T-cell (primary cell): Measurements from ENCODE around the gene ROR2. TPM values are rescaled to one million over a fixed set of nuclear protein-coding genes. Genes with fewer than 3 reads are reported as not detected.
"Not testable (repeated sequence)": the region's sequence is repeated elsewhere in the genome, so short reads cannot be mapped to it uniquely, and the experiment has no call there.

Experiments
- ATAC-seq, 4 experiments: fragments of 200-7000 bp in 3 of 4; fragments of 150-1000 bp in 1 of 4; cut with Tn5 transposase; replicated peaks in 1 of 4; 1 replicate in 3 of 4; 2 replicates in 1 of 4; pipeline ENCODE4 v1.10.0; 2021; ENCODE audit warnings: moderate library complexity in 3 of 4, mild to moderate bottlenecking in 2 of 4, moderate number of reproducible peaks in 1 of 4
- CTCF ChIA-PET, 2 donors: fragments of 300-600 bp; sonication (Branson Sonifier 250); formaldehyde crosslinking; loops; one replicate each; lab custom pipeline; 2022; ENCODE audit warnings: antibody characterized with exemption in 2 of 2; lab: Charles Lee
- POLR2A ChIA-PET, 2 donors: fragments of 300-600 bp; sonication (Branson Sonifier 250); formaldehyde crosslinking; loops; one replicate each; lab custom pipeline; 2022; ENCODE audit warnings: antibody characterized with exemption in 2 of 2; lab: Charles Lee
- DNase-seq, 35 experiments: peaks; one replicate each; pipeline versions ENCODE4 v3.0.0 to v3.0.0-alpha.2; 2013 to 2023
- H3K27ac ChIP-seq: one replicate; pipeline ENCODE4 v1.5.1; 2013; ENCODE audit warnings: low read length
- H3K27me3 ChIP-seq, 2 experiments: replicated peaks in 1 of 2; 1 replicate in 1 of 2; 2 replicates in 1 of 2; pipeline versions ENCODE4 v1.6.1 to v1.7.0; 2013; ENCODE audit warnings: low read length in 1 of 2, mixed read lengths in 1 of 2; ENCODE audit not compliant: control insufficient read depth in 2 of 2, insufficient read depth in 2 of 2; ENCODE audit errors: extremely low read depth in 1 of 2
- H3K36me3 ChIP-seq, 2 donors: 1 replicate in 1 of 2; 2 replicates in 1 of 2; pipeline versions ENCODE4 v1.6.1 to v1.7.0; 2013; ENCODE audit warnings: low read length in 1 of 2; ENCODE audit not compliant: control insufficient read depth in 2 of 2, insufficient read depth in 1 of 2; ENCODE audit errors: extremely low read depth in 1 of 2
- H3K4me1 ChIP-seq, 2 experiments: 1 replicate in 1 of 2; 2 replicates in 1 of 2; pipeline versions ENCODE4 v1.6.1 to v1.7.0; 2013; ENCODE audit warnings: low read length in 2 of 2, mixed read lengths in 1 of 2; ENCODE audit not compliant: insufficient read depth in 2 of 2, control insufficient read depth in 1 of 2; ENCODE audit errors: extremely low read depth in 1 of 2
- H3K4me3 ChIP-seq, 2 donors: 1 replicate in 1 of 2; 2 replicates in 1 of 2; pipeline versions ENCODE4 v1.5.1 to v1.7.0; 2013; ENCODE audit warnings: mild to moderate bottlenecking in 2 of 2, low read length in 1 of 2, moderate library complexity in 1 of 2; ENCODE audit not compliant: control insufficient read depth in 1 of 2; ENCODE audit errors: extremely low read depth in 1 of 2
- H3K9me3 ChIP-seq: 2 replicates; pipeline ENCODE4 v1.7.0; 2013
- H3K27ac Mint-ChIP-seq, 2 donors: one replicate each; pipeline ENCODE4 v1.8.0; 2020 to 2021; ENCODE audit warnings: mild to moderate bottlenecking in 2 of 2, mixed read lengths in 2 of 2
- H3K27me3 Mint-ChIP-seq, 2 donors: one replicate each; pipeline ENCODE4 v1.8.0; 2021 to 2022; ENCODE audit warnings: mixed read lengths in 2 of 2
- H3K36me3 Mint-ChIP-seq: one replicate; pipeline ENCODE4 v1.8.0; 2021; ENCODE audit warnings: mixed read lengths
- H3K4me1 Mint-ChIP-seq, 3 donors: one replicate each; pipeline ENCODE4 v1.8.0; 2020 to 2022; ENCODE audit warnings: mixed read lengths in 3 of 3, mild to moderate bottlenecking in 1 of 3
- H3K4me3 Mint-ChIP-seq, 3 donors: one replicate each; pipeline ENCODE4 v1.8.0; 2020 to 2022; ENCODE audit warnings: mild to moderate bottlenecking in 3 of 3, mixed read lengths in 3 of 3, moderate library complexity in 3 of 3
- H3K9me3 Mint-ChIP-seq, 3 donors: one replicate each; pipeline ENCODE4 v1.8.0; 2020 to 2022; ENCODE audit warnings: mixed read lengths in 3 of 3
- WGBS: methylation state at CpG from one replicate; pipeline ENCODE4 v1.1.5; 2013; ENCODE audit warnings: missing lambda C conversion rate; ENCODE audit not compliant: insufficient coverage; 5-methylcytosine and 5-hydroxymethylcytosine counted together
- total RNA-seq, 35 experiments: library from RNA in 6 of 35; stranded (reverse) in 6 of 35; fragments of 120-200 nt in 1 of 35; gene quantifications; one replicate each; pipeline versions ENCODE4 v1.2.1 to v1.2.4 and lab custom pipeline; 2013 to 2026

Gene ROR2
- total RNA-seq, 5 donors from 2014 or later (not counting 1 experiment from before 2014, with no cell fraction given): 0.07 to 0.28 (median 0.15) TPM; not detected in 1

DNA sequence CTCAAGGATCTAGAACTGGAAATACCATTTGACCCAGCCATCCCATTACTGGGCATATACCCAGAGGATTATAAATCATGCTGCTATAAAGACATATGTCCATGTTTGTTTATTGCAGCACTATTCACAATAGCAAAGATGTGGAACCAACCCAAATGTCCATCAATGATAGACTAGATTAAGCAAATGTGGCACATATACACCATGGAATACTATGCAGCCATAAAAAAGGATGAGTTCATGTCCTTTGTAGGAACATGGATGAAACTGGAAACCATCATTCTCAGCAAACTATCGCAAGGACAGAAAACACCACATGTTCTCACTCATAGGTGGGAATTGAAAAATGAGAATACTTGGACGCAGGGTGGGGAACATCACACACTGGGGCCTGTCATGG lies 336.0 kb downstream of the ROR2 start:
- ATAC-seq, CTCF ChIA-PET, H3K4me1 Mint-ChIP-seq, H3K36me3 ChIP-seq, DNase-seq, H3K27ac ChIP-seq, H3K9me3 ChIP-seq, H3K4me1 ChIP-seq, H3K4me3 ChIP-seq, H3K36me3 Mint-ChIP-seq, H3K4me3 Mint-ChIP-seq, H3K27ac Mint-ChIP-seq, H3K27me3 Mint-ChIP-seq, H3K9me3 Mint-ChIP-seq, H3K27me3 ChIP-seq, POLR2A ChIA-PET: not testable (repeated sequence)
- WGBS: no CpG with 5 or more reads among the region's 2 CpGs

- H3K36me3 Mint-ChIP-seq: no peaks in the 10 kb centered on the region
- ChIA-PET CTCF (no interaction called here), POLR2A (no interaction called here)
- H3K4me3 Mint-ChIP-seq: no peak overlapping the region
- Histone ChIP-seq H3K9me3 (no peaks in the 10 kb centered on the region), H3K27ac (no peak overlapping the region), H3K36me3 (no peaks in the 10 kb centered on the region), H3K4me3 (no peak overlapping the region), H3K27me3 (no peaks in the 10 kb centered on the region), H3K4me1 (no peaks in the 10 kb centered on the region)
- DNase-seq (no peak), ATAC-seq (no peak)
- no peaks in the 10 kb centered on the region for H3K9me3 Mint-ChIP-seq
- WGBS: 65% methylated on average over 5 of the region's 5 CpGs
- no peak overlapping the region for H3K27ac Mint-ChIP-seq
- no peaks in the 10 kb centered on the region for H3K4me1 Mint-ChIP-seq
- H3K27me3 Mint-ChIP-seq: peaks cover 8 to 19% of the 10 kb centered on the region in 2 donors
Measured at GRCh38 chr9:91611582-91611981, 338.4 kb downstream of the ROR2 start.

DNA sequence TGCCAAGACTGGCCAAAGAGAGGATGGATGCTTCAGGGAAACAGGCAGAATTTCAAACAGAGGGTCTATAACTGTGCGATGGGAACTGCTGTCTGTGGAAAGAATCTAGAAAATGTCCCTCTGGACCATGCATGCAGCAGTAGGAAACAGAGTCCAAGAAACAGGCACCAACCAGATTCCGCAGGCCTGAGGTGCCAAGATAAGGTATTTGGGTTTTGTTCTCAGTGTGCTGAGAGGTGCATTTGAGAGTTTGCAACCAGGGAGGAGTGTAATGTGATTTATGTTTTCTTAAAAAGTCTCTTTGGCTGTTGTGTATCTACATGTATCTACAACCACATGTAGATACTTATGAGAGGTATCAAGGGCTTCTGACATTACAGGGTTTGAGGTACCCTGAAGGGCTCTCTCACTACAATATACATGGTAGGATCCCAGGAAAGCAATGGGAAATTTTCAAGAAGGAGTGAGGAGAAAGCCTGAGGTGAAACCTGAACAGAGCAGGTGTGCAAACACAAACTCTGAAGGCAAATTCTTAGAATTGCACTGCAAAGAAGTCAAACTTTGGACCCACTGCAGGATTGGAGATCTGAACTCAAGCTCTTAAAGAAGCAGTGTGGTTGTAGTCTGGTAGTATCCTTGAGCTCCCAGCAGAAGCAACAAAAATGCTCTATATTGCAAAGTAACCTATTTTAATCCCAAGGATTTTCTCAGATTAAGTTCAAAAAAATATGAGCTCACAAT lies 343.6 kb downstream of the ROR2 start:
- ChIA-PET CTCF (no interaction called here), POLR2A (no interaction called here)
- H3K4me3 Mint-ChIP-seq: no peak overlapping the region
- no peak overlapping the region for H3K27ac Mint-ChIP-seq
- no peak overlapping the region for H3K4me3 ChIP-seq
- no peaks in the 10 kb centered on the region for H3K4me1 ChIP-seq
- H3K27me3 Mint-ChIP-seq: peaks cover 31 to 53% of the 10 kb centered on the region in 2 donors
- 100% methylated on average over 1 of the region's 2 CpGs for WGBS
- no peaks in the 10 kb centered on the region for H3K9me3 Mint-ChIP-seq
- no peaks in the 10 kb centered on the region for H3K4me1 Mint-ChIP-seq
- DNase-seq: no peak
- no peaks in the 10 kb centered on the region for H3K9me3 ChIP-seq
- no peak overlapping the region for H3K27ac ChIP-seq
- no peaks in the 10 kb centered on the region for H3K27me3 ChIP-seq
- no peak for ATAC-seq
- H3K36me3 Mint-ChIP-seq: no peaks in the 10 kb centered on the region
- H3K36me3 ChIP-seq: no peaks in the 10 kb centered on the region

- H3K27ac ChIP-seq: no peak overlapping the region
- ATAC-seq: no peak
- peaks cover 38 to 52% of the 10 kb centered on the region in 2 donors for H3K27me3 Mint-ChIP-seq
- POLR2A ChIA-PET: no interaction called here
- H3K27me3 ChIP-seq: peaks cover 0 to 5% of the 10 kb centered on the region in 2 experiments
- no peaks in the 10 kb centered on the region for H3K9me3 Mint-ChIP-seq
- H3K4me3 ChIP-seq: no peak overlapping the region
- no peaks in the 10 kb centered on the region for H3K36me3 ChIP-seq
- no peak for DNase-seq
- H3K9me3 ChIP-seq: no peaks in the 10 kb centered on the region
- WGBS: no CpG with 5 or more reads among the region's 3 CpGs
- H3K27ac Mint-ChIP-seq: no peak overlapping the region
- no peak overlapping the region for H3K4me3 Mint-ChIP-seq
- H3K36me3 Mint-ChIP-seq: no peaks in the 10 kb centered on the region
- H3K4me1 ChIP-seq: no peaks in the 10 kb centered on the region
- CTCF ChIA-PET: interaction anchor here in 1 of 2 donors (0.6 kb wide), 1 partner anchor 821 kb away, joined by 3 read pairs; no protein-coding TSS in a partner anchor
- H3K4me1 Mint-ChIP-seq: no peaks in the 10 kb centered on the region
Measured at GRCh38 chr9:91604451-91605179, 345.4 kb downstream of the ROR2 start.

- no peak overlapping the region for H3K4me3 Mint-ChIP-seq
- CTCF ChIA-PET: no interaction called here
- 100% methylated on average over 2 of the region's 3 CpGs for WGBS
- POLR2A ChIA-PET: no interaction called here
- Histone ChIP-seq H3K27ac (no peak overlapping the region), H3K9me3 (no peaks in the 10 kb centered on the region), H3K27me3 (peaks cover 0 to 5% of the 10 kb centered on the region in 2 experiments), H3K36me3 (no peaks in the 10 kb centered on the region), H3K4me1 (no peaks in the 10 kb centered on the region), H3K4me3 (no peak overlapping the region)
- no peaks in the 10 kb centered on the region for H3K9me3 Mint-ChIP-seq
- ATAC-seq (no peak), DNase-seq (no peak)
- peaks cover 38 to 52% of the 10 kb centered on the region in 2 donors for H3K27me3 Mint-ChIP-seq
- H3K27ac Mint-ChIP-seq: no peak overlapping the region
- no peaks in the 10 kb centered on the region for H3K4me1 Mint-ChIP-seq
- H3K36me3 Mint-ChIP-seq: no peaks in the 10 kb centered on the region
Measured at GRCh38 chr9:91603932-91604331, 346.1 kb downstream of the ROR2 start.

GRCh38 chr9:91599564-91599963 lies 350.5 kb downstream of the ROR2 start:
- ATAC-seq (no peak), DNase-seq (no peak)
- Mint-ChIP-seq H3K36me3 (no peaks in the 10 kb centered on the region), H3K4me3 (no peak overlapping the region), H3K27ac (no peak overlapping the region), H3K4me1 (no peaks in the 10 kb centered on the region), H3K27me3 (peaks cover 22 to 40% of the 10 kb centered on the region in 2 donors), H3K9me3 (no peaks in the 10 kb centered on the region)
- no peak overlapping the region for H3K27ac ChIP-seq
- H3K9me3 ChIP-seq: no peaks in the 10 kb centered on the region
- peaks cover 0 to 8% of the 10 kb centered on the region in 2 experiments for H3K27me3 ChIP-seq
- H3K4me1 ChIP-seq: no peaks in the 10 kb centered on the region
- POLR2A ChIA-PET: no interaction called here
- no peak overlapping the region for H3K4me3 ChIP-seq
- H3K36me3 ChIP-seq: no peaks in the 10 kb centered on the region
- WGBS: no CpG with 5 or more reads among the region's 3 CpGs
- CTCF ChIA-PET: no interaction called here
